HEK293 (cell line): ENCODE measurements around the gene WDR7.

Source experiments
- ATF2 ChIP-seq: fragments of 450-650 bp; formaldehyde crosslinking; IDR thresholded peaks from 2 replicates; pipeline ENCODE4 v1.5.1; 2016; ENCODE audit warnings: missing biosample characterization, missing genetic modification characterization, low read depth
- CTCF ChIP-seq: fragments of 450-650 bp; formaldehyde crosslinking; IDR thresholded peaks from 2 replicates; pipeline ENCODE4 v1.5.1; 2016; ENCODE audit warnings: missing biosample characterization, missing genetic modification characterization
- ZBTB7A ChIP-seq: fragments of 450-650 bp; formaldehyde crosslinking; IDR thresholded peaks from 2 replicates; pipeline ENCODE4 v1.5.1; 2016; ENCODE audit warnings: low read depth, missing biosample characterization, missing genetic modification characterization
- ZNF18 ChIP-seq: fragments of 450-650 bp; formaldehyde crosslinking; IDR thresholded peaks from 2 replicates; pipeline ENCODE4 v1.5.1; 2016; ENCODE audit warnings: missing biosample characterization, missing genetic modification characterization
- ZNF202 ChIP-seq: fragments of 450-650 bp; formaldehyde crosslinking; IDR thresholded peaks from 2 replicates; pipeline ENCODE4 v1.5.1; 2016; ENCODE audit warnings: missing biosample characterization, missing genetic modification characterization, borderline replicate concordance

GRCh38 chr18:56741685-56742084 lies 90.5 kb downstream of the WDR7 start:
- TF ChIP-seq ZNF18 (tag by site-specific recombination) (no peak), ZNF202 (tag by site-specific recombination) (no peak), CTCF (tag by site-specific recombination) (no peak), ZBTB7A (no peak), ATF2 (tag by site-specific recombination) (no peak)
